Activated CD8-positive, alpha-beta memory T cell treated with anti-CD3 and anti-CD28 coated beads for 24 hours (primary cell): Measurements from ENCODE around the gene ZNF827.

Experiments used
- DNase-seq: peaks from one replicate; pipeline ENCODE4 v3.0.0-alpha.2; 2020

The ZNF827 gene

GRCh38 chr4:145788755-145789154, 149.9 kb downstream of the ZNF827 start:
- no peak for DNase-seq

GRCh38 chr4:145786830-145787229, 151.8 kb downstream of the ZNF827 start:
- DNase-seq: no peak

- no peak for DNase-seq
Measured at GRCh38 chr4:145786261-145786660, 152.4 kb downstream of the ZNF827 start.

GRCh38 chr4:145785391-145786008, 153.1 kb downstream of the ZNF827 start:
- no peak for DNase-seq

GRCh38 chr4:145784036-145784435, 154.6 kb downstream of the ZNF827 start:
- no peak for DNase-seq

GRCh38 chr4:145782756-145783155, 155.9 kb downstream of the ZNF827 start:
- DNase-seq: no peak

GRCh38 chr4:145781351-145781750, 157.3 kb downstream of the ZNF827 start:
- no peak for DNase-seq

GRCh38 chr4:145779319-145779801, 159.3 kb downstream of the ZNF827 start:
- DNase-seq: no peak

- DNase-seq: no peak
Measured at GRCh38 chr4:145776208-145776607, 162.4 kb downstream of the ZNF827 start.

GRCh38 chr4:145775406-145775805, 163.2 kb downstream of the ZNF827 start:
- DNase-seq: no peak

- DNase-seq: no peak
Measured at GRCh38 chr4:145774473-145774872, 164.2 kb downstream of the ZNF827 start.

GRCh38 chr4:145773581-145774234, 164.9 kb downstream of the ZNF827 start:
- no peak for DNase-seq

- DNase-seq: no peak
Measured at GRCh38 chr4:145772347-145772746, 166.3 kb downstream of the ZNF827 start.

- DNase-seq: no peak
Measured at GRCh38 chr4:145770124-145770523, 168.5 kb downstream of the ZNF827 start.

- DNase-seq: no peak
Measured at GRCh38 chr4:145769450-145770037, 169.1 kb downstream of the ZNF827 start.

- no peak for DNase-seq
Measured at GRCh38 chr4:145766273-145766672, 172.3 kb downstream of the ZNF827 start.

GRCh38 chr4:145763399-145763798, 175.2 kb downstream of the ZNF827 start:
- DNase-seq: no peak

GRCh38 chr4:145762719-145763118, 175.9 kb downstream of the ZNF827 start:
- no peak for DNase-seq

- DNase-seq: no peak
Measured at GRCh38 chr4:145760961-145761929, 177.4 kb downstream of the ZNF827 start.

GRCh38 chr4:145760176-145760575, 178.4 kb downstream of the ZNF827 start:
- no peak for DNase-seq

GRCh38 chr4:145757188-145757587, 181.4 kb downstream of the ZNF827 start:
- no peak for DNase-seq

- DNase-seq: no peak
Measured at GRCh38 chr4:145756244-145756643, 182.4 kb downstream of the ZNF827 start.

GRCh38 chr4:145755802-145756201, 182.8 kb downstream of the ZNF827 start:
- no peak for DNase-seq
